Epithelial cell of esophagus (primary cell): Measurements from ENCODE around the gene EFCAB13.

ENCODE experiments used
- DNase-seq: peaks from one replicate; pipeline ENCODE4 v3.0.0; 2010; ENCODE audit warnings: low read depth
- H3K4me3 ChIP-seq: 2 replicates; pipeline ENCODE4 v1.5.1; 2011; ENCODE audit warnings: mild to moderate bottlenecking, low read length, control low read depth
- CTCF ChIP-seq: IDR thresholded peaks from 2 replicates; pipeline ENCODE4 v1.5.1; 2011; ENCODE audit warnings: low read depth, mild to moderate bottlenecking, low read length, control low read depth, inconsistent platforms; ENCODE audit not compliant: insufficient read depth; ENCODE audit errors: missing control alignments

Gene EFCAB13

GRCh38 chr17:47299239-47299910 is 24.4 kb upstream of the EFCAB13 start:
- H3K4me3 ChIP-seq: no peak overlapping the region
- DNase-seq: no peak
- no peak for TF ChIP-seq CTCF

- DNase-seq: no peak
- no peak for TF ChIP-seq CTCF
These were observed 23.0 kb upstream of the EFCAB13 start for GRCh38 chr17:47300718-47301117.

DNA sequence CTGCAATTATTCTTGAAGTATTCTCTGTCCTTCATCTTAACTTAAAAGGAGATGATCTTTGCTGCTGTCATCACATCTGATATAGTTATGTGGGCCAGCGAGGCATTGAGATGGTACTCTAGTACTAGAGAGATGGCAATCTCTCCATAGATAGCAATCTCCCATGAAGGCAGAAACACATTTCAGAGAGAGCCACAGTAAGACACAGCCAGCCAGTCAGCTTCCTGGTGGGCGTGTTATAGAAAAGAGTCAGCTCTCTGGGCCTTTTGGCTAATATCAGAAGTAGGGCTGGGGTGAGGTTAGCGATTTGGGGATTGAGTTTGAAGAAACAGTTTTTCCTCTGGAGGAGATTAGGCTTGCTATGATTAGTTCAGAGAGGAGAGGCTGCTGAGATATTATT is 22.6 kb upstream of the EFCAB13 start:
- DNase-seq: no peak
- TF ChIP-seq CTCF: no peak

More at GRCh38 chr17:47300718-47301117, 23.0 kb upstream of the EFCAB13 start:
- H3K4me3 ChIP-seq: no peak overlapping the region

DNA sequence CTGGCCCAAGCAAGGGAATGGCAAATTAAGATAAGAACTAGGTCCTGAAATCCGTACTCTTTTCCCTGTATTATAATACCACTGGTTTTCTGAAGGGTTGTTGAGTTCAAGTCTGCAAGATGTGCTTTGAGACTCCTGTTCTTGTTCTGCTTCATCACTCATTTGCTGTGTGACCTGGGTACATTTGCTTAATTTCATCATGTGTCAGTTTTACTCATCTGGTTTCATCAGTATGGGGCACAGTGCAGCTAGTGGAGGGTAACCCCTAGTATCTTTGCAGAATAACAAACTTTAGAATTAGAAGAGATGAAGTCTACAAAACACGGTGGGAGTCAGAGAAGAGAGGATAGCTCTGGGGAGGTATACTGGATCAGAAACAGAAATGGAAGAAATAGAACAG is 21.9 kb upstream of the EFCAB13 start:
- DNase-seq: no peak
- TF ChIP-seq CTCF: no peak
- no peak overlapping the region for H3K4me3 ChIP-seq

More for the DNA sequence above, 22.6 kb upstream of the EFCAB13 start:
- H3K4me3 ChIP-seq: no peak overlapping the region

DNA sequence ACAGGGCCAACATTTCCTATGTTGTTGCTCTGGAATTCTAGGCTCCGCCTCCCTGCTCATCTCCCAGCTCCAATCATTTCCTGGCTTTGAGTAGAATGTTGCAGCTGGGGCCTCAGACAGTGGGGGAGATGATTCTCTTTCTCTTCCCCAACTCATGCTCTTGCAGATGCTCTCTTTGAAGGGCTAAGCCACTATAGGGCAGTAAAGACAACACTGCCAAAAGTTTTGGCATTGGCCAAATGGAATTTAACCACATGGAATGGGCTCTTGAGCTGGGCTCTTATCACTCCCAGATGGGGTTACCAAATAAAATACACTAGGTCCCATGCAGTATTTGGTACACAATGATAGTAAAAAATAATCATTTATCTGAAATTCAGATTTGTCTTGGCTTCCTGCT is 19.6 kb upstream of the EFCAB13 start:
- no peak overlapping the region for H3K4me3 ChIP-seq
- no peak for DNase-seq
- TF ChIP-seq CTCF: no peak

- no peak for TF ChIP-seq CTCF
- peak; percentile 40 for DNase-seq
- no peak overlapping the region for H3K4me3 ChIP-seq
These were observed 18.3 kb upstream of the EFCAB13 start for GRCh38 chr17:47305302-47305923.

GRCh38 chr17:47310186-47310733 is 13.5 kb upstream of the EFCAB13 start:
- no peak overlapping the region for H3K4me3 ChIP-seq
- no peak for DNase-seq
- TF ChIP-seq CTCF: no peak
